ENCODE results near the gene MEAK7.

DNA sequence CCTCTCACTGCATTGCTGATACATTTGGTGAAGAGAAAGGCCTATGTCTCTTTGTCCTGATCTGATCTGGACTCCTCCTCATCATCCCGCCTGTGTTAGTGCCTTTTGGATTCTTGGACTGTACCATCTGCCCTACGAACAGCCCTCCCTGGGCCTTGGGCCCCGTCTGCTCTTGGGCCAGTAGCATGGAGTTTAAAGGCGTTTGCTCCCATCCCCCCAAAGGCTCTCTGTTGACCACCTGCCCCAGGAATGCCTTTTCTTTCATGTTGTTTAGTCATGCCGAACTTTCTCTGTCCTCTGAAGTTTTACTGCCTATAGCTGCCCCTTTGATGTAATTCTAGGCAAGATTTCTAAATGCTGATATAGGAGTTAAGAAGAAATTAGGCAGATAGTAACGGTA is 30.9 kb upstream of the MEAK7 start:
- TF ChIP-seq CTCF (conservative IDR thresholded peaks at IDR 0.05; ENCODE audit: low read depth, low read length) (no peak), EZH2 (IDR thresholded peaks at IDR 0.05; ENCODE audit: low read length, unreplicated experiment) (no peak)
